HEK293T (cell line): Measurements from ENCODE around the gene TMEM131.

ENCODE experiments used
- ARNT ChIP-seq: fragments of 450-650 bp; IDR thresholded peaks from 2 replicates; pipeline ENCODE4 v1.6.1; 2017; ENCODE audit warnings: mild to moderate bottlenecking
- BHLHE40 ChIP-seq: fragments of 450-650 bp; IDR thresholded peaks from 2 replicates; pipeline ENCODE4 v1.6.1; 2016; ENCODE audit warnings: mild to moderate bottlenecking, moderate library complexity, borderline replicate concordance
- CTBP1 ChIP-seq: fragments of 450-650 bp; IDR thresholded peaks from 2 replicates; pipeline ENCODE4 v1.6.1; 2016; ENCODE audit warnings: borderline replicate concordance
- FOXA1 ChIP-seq: fragments of 450-650 bp; IDR thresholded peaks from 2 replicates; pipeline ENCODE4 v1.6.1; 2016; ENCODE audit warnings: mild to moderate bottlenecking
- FOXK2 ChIP-seq: fragments of 450-650 bp; IDR thresholded peaks from 2 replicates; pipeline ENCODE4 v1.6.1; 2016; ENCODE audit warnings: mild to moderate bottlenecking
- HDGF ChIP-seq: fragments of 450-650 bp; IDR thresholded peaks from 2 replicates; pipeline ENCODE4 v1.6.1; 2017; ENCODE audit warnings: antibody characterized with exemption, borderline replicate concordance
- L3MBTL2 ChIP-seq: fragments of 450-650 bp; conservative IDR thresholded peaks from 2 replicates; pipeline ENCODE4 v1.6.1; 2016; ENCODE audit warnings: mild to moderate bottlenecking
- LEF1 ChIP-seq: fragments of 450-650 bp; IDR thresholded peaks from 2 replicates; pipeline ENCODE4 v1.6.1; 2017; ENCODE audit warnings: mild to moderate bottlenecking, borderline replicate concordance
- NFRKB ChIP-seq: fragments of 450-650 bp; IDR thresholded peaks from 2 replicates; pipeline ENCODE4 v1.6.1; 2016; ENCODE audit warnings: mild to moderate bottlenecking, moderate library complexity
- SP1 ChIP-seq: fragments of 450-650 bp; IDR thresholded peaks from 2 replicates; pipeline ENCODE4 v1.6.1; 2017
- SUZ12 ChIP-seq: fragments of 450-650 bp; IDR thresholded peaks from 2 replicates; pipeline ENCODE4 v1.6.1; 2016; ENCODE audit warnings: mild to moderate bottlenecking
- TARDBP ChIP-seq: fragments of 450-650 bp; IDR thresholded peaks from 2 replicates; pipeline ENCODE4 v1.6.1; 2016

DNA sequence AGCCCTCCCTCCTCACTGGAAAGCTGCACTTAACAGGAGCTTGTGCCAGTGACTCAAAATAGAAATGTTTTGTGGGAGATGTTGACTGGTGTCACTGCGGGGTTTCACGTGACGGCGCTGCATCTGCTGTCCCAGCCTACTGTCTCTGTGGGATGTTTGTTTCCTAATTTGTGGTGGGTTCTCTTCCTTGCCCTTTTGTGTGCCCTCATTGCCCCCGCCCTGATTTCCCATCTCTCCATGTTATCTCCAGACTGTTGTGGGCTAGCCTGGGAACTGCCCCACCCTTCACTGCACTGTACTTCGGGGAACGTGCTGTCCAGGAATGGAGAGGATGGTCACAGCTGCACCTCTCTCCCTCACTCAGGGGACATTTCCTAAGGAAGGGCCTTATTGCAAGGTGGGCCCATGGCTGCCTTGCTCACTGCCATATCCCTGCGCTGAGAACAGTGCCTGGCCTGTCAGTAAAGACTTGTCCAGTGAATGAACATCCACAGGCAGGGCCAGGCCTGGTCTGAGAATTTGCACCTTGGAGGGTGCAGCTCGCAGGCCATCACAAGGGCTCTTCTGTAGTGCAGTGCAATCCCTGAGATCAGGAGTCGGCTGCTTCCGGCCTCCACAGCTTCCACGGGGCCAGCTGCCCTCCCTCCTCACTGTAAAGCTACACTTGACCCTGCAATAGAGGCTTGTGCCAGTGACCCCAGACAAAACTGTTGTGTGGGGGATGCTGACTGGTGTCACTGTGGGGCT, 264.3 kb downstream of the TMEM131 start:
- TF ChIP-seq TARDBP (no peak), NFRKB (no peak), HDGF (no peak), FOXK2 (no peak), FOXA1 (no peak), BHLHE40 (no peak), ARNT (no peak), SUZ12 (no peak), L3MBTL2 (no peak), CTBP1 (no peak), SP1 (no peak), LEF1 (no peak)
